Measurements from ENCODE around the gene ATP5MC3.

DNA sequence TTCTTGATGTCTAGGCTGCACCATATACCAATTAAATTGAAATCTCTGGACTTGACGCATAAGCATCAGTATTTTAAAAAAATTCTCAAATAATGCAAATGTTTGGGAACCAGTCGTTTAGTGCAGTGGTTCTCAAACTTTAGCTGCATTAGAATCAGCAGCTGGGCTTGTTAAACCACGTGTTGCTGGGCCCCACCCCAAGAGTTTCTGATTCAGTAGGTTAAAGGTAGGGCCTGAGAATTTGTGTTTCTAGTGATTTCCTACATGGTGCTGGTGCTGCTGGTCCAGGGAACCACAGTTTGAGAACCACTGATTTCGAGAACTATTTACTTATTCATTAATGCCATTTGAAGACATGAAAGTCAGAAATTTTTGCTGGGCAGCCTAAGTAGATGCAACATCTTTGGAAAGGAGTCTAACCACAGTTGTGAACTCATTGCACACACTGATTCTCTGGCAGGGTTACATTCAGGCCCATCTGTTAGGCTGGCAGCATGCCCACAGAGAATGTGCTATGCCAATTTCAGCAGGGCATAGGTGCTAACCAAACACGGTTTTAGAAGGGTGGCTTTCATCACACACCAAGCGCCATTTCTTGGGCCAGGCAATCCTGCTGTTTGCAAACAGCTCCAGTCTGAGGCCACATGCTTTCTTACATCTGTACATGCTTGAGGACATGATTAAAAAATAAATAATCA lies 26.4 kb upstream of the ATP5MC3 start:
- TF ChIP-seq GATA2 (IDR thresholded peaks at IDR 0.05; ENCODE audit: low read depth, low read length) (no peak), GATA3 (IDR thresholded peaks at IDR 0.05; ENCODE audit: low read depth, low read length) (no peak)
